Keratinocyte (primary cell): ENCODE measurements around the gene RIOK3. TPM values are rescaled to one million over a fixed set of nuclear protein-coding genes. Genes with fewer than 3 reads are reported as not detected.

Experiments used
- DNase-seq: peaks from one replicate; pipeline ENCODE4 v3.0.0-alpha.2; 2011; ENCODE audit warnings: low read depth, missing footprints, low spot score
- FAIRE-seq: peaks from 2 replicates; lab custom pipeline; 2011; peaks lifted over from hg19 to GRCh38; lab: Jason Lieb, UNC
- H2AFZ ChIP-seq: 2 replicates; pipeline ENCODE4 v1.6.0; 2012; ENCODE audit warnings: low read length, control low read depth, inconsistent platforms; ENCODE audit not compliant: control insufficient read depth
- H3K27ac ChIP-seq: 2 replicates; pipeline ENCODE4 v1.5.1; 2011; ENCODE audit warnings: low read length; ENCODE audit not compliant: control insufficient read depth, insufficient read depth
- H3K27me3 ChIP-seq: 3 replicates; pipeline ENCODE4 v1.6.0; 2011; ENCODE audit warnings: low read length; ENCODE audit not compliant: control insufficient read depth, insufficient read depth; ENCODE audit errors: extremely low read depth
- H3K36me3 ChIP-seq, 2 experiments: 2 replicates in 1 of 2; 3 replicates in 1 of 2; pipeline ENCODE4 v1.5.1; 2011; ENCODE audit warnings: low read length in 2 of 2, mild to moderate bottlenecking in 1 of 2; ENCODE audit not compliant: control insufficient read depth in 2 of 2, insufficient read depth in 2 of 2; ENCODE audit errors: extremely low read depth in 1 of 2
- H3K4me1 ChIP-seq: 3 replicates; pipeline ENCODE4 v1.5.1; 2011; ENCODE audit warnings: low read length; ENCODE audit not compliant: control insufficient read depth, insufficient read depth; ENCODE audit errors: extremely low read depth
- H3K4me2 ChIP-seq: 3 replicates; pipeline ENCODE4 v1.6.0; 2011; ENCODE audit warnings: low read depth, low read length; ENCODE audit not compliant: control insufficient read depth, insufficient read depth; ENCODE audit errors: extremely low read depth
- H3K4me3 ChIP-seq, 3 experiments: fragments of 200-600 bp in 1 of 3; sonication (generic) in 1 of 3; 2 replicates in 2 of 3; 3 replicates in 1 of 3; pipeline ENCODE4 v1.5.1; 2011 to 2016; ENCODE audit warnings: low read length in 3 of 3, mild to moderate bottlenecking in 3 of 3, control low read depth in 2 of 3, inconsistent platforms in 1 of 3, low read depth in 1 of 3, mixed read lengths in 1 of 3, mixed run types in 1 of 3, moderate library complexity in 1 of 3; ENCODE audit not compliant: control insufficient read depth in 2 of 3, insufficient read depth in 2 of 3; ENCODE audit errors: extremely low read depth in 1 of 3
- H3K79me2 ChIP-seq: 2 replicates; pipeline ENCODE4 v1.6.0; 2012; ENCODE audit warnings: low read length; ENCODE audit not compliant: control insufficient read depth, insufficient read depth
- H3K9ac ChIP-seq: 3 replicates; pipeline ENCODE4 v1.6.0; 2011; ENCODE audit warnings: low read length; ENCODE audit not compliant: control insufficient read depth, insufficient read depth; ENCODE audit errors: extremely low read depth
- H3K9me1 ChIP-seq: 3 replicates; pipeline ENCODE4 v1.6.0; 2011; ENCODE audit warnings: low read length; ENCODE audit not compliant: control insufficient read depth, insufficient read depth; ENCODE audit errors: extremely low read depth
- H3K9me3 ChIP-seq: 2 replicates; pipeline ENCODE4 v1.5.1; 2012; ENCODE audit warnings: low read depth, low read length; ENCODE audit not compliant: control insufficient read depth
- H4K20me1 ChIP-seq: 3 replicates; pipeline ENCODE4 v1.6.0; 2011; ENCODE audit warnings: low read length; ENCODE audit not compliant: control insufficient read depth, insufficient read depth; ENCODE audit errors: extremely low read depth
- CTCF ChIP-seq, 3 experiments: IDR thresholded peaks in 1 of 3; conservative IDR thresholded peaks in 1 of 3; optimal IDR thresholded peaks in 1 of 3; 2 replicates in 2 of 3; 3 replicates in 1 of 3; pipeline versions ENCODE3 to v1.5.1; 2011; ENCODE audit warnings: low read length in 3 of 3, mild to moderate bottlenecking in 3 of 3, moderate library complexity in 2 of 3, control low read depth in 1 of 3, inconsistent platforms in 1 of 3; ENCODE audit not compliant: insufficient read depth in 2 of 3; ENCODE audit errors: extremely low read depth in 1 of 3
- EZH2 ChIP-seq: IDR thresholded peaks from one replicate; pipeline ENCODE4 v1.6.1; 2012; ENCODE audit warnings: inconsistent platforms, mild to moderate bottlenecking, low read length, moderate library complexity
- dilution Hi-C: fragments of 300-500 bp; cut with MboI; formaldehyde crosslinking; loops from one replicate; pipeline ENCODE4 v1.7.0; 2020; ENCODE audit warnings: low sequenced_read_pairs; ENCODE audit not compliant: extremely low pct_ligation_motif_present
- polyA plus RNA-seq, 5 experiments: library from polyadenylated mRNA; depleted of rRNA in 3 of 5; stranded (reverse) in 3 of 5; stranded (forward) in 1 of 5; unstranded in 1 of 5; fragments of >200 nt; gene quantifications; 1 replicate in 1 of 5; 2 replicates in 3 of 5; 3 replicates in 1 of 5; pipeline versions ENCODE4 v1.2.1 to v1.2.3, GENCODE V29; 2011 to 2012; ENCODE audit warnings: missing spikeins in 2 of 5, low read depth in 1 of 5, low replicate concordance in 1 of 5

The RIOK3 gene
- polyA plus RNA-seq, 1 donor (not counting 4 experiments of a cell fraction or from before 2014, with no cell fraction given): 68.6 TPM

DNA sequence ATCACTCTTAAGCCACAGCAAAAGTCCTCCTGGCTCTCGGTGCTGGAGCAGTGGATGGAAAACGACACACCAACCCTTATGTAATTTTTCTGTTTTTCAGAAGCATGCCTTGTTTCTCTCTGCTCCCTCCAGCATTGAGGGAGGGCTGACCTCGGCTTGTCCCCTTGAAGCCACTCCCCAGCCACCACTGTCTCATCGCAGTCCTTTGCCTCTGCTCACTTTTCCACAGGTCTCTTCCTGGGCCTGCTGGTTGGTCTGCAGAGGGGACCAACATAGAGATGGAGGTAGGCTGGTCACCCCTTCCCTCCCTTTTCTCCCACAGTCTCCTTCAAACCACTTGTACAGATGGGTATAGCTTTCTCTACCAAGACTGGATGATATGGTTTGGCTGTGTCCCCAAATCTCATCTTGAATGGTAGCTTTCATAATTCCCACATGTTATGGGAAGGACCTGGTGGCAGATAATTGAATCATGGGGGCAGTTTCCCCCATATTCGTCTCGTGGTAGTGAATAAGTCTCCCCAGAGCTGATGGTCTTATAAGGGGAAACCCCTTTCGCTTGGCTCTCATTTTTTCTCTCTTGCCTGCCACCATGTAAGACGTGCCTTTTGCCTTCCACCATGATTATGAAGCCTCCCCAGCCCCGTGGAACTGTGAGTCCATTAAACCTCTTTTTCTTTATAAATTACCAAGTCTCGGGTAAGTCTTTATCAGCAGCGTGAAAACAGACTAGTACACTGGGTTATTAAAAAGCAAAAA is 14.3 kb upstream of the RIOK3 start:
- dilution Hi-C loops: no loop called here
- peaks cover 4% of the 10 kb centered on the region for H3K79me2 ChIP-seq
- no peaks in the 10 kb centered on the region for H3K9me3 ChIP-seq
- H3K27ac ChIP-seq: no peak overlapping the region
- no peaks in the 10 kb centered on the region for H3K36me3 ChIP-seq
- no peak for DNase-seq
- no peaks in the 10 kb centered on the region for H3K27me3 ChIP-seq
- no peak overlapping the region for H3K4me2 ChIP-seq
- no peak overlapping the region for H3K9ac ChIP-seq
- no peak for TF ChIP-seq CTCF (optimal IDR thresholded peaks at IDR 0.05 in 1 of 3, IDR thresholded peaks at IDR 0.05 in 1 of 3, conservative IDR thresholded peaks at IDR 0.05 in 1 of 3; ENCODE audit: extremely low read depth in 1 of 3, insufficient read depth in 2 of 3, low read length in 3 of 3)
- TF ChIP-seq EZH2: no peak
- H3K9me1 ChIP-seq: no peaks in the 10 kb centered on the region
- H3K4me3 ChIP-seq: no peak overlapping the region
- H4K20me1 ChIP-seq: no peaks in the 10 kb centered on the region
- peak overlapping the region; percentile 7 for H2AFZ ChIP-seq
- peaks cover 4% of the 10 kb centered on the region for H3K4me1 ChIP-seq
- FAIRE-seq: no peak

DNA sequence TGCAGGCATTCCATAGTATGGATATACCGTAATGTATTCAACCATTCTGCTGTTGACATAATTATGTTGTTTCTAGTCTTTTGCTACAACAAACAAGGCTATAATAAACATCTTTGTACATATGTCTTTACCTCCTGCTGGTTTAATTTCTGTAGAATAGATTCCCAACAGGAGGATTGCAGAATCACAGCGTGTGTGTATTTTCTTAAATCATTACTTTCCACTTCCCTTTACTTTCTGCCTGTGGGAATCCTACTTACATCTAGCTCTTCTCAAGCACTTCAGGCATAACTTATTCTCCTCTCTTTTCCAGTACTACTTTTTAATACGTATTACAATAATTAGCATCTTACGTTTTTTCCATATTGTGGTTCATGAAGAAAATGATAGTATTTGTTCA is 13.0 kb upstream of the RIOK3 start:
- Histone ChIP-seq H3K27ac (no peak overlapping the region), H2AFZ (no peak overlapping the region), H3K9ac (no peak overlapping the region), H3K79me2 (peaks cover 4% of the 10 kb centered on the region), H3K4me3 (no peak overlapping the region), H3K4me2 (no peak overlapping the region), H3K9me3 (no peaks in the 10 kb centered on the region), H3K4me1 (peaks cover 4% of the 10 kb centered on the region), H3K27me3 (no peaks in the 10 kb centered on the region), H4K20me1 (no peaks in the 10 kb centered on the region), H3K9me1 (no peaks in the 10 kb centered on the region), H3K36me3 (no peaks in the 10 kb centered on the region)
- DNase-seq: no peak
- no peak for TF ChIP-seq EZH2
- TF ChIP-seq CTCF (optimal IDR thresholded peaks at IDR 0.05 in 1 of 3, IDR thresholded peaks at IDR 0.05 in 1 of 3, conservative IDR thresholded peaks at IDR 0.05 in 1 of 3; ENCODE audit: extremely low read depth in 1 of 3, insufficient read depth in 2 of 3, low read length in 3 of 3): no peak
- dilution Hi-C loops: no loop called here
- no peak for FAIRE-seq
